DMS153 (cell line): ENCODE data around the gene ZDHHC1.
"Not testable (repeated sequence)": the region's sequence is repeated elsewhere in the genome, so short reads cannot be mapped to it uniquely, and the experiment has no call there.

Experiments
- DNase-seq: peaks from one replicate; lab custom pipeline; 2025; lab: John Stamatoyannopoulos, UW

Gene ZDHHC1

GRCh38 chr16:67361038-67361437, 55.2 kb downstream of the ZDHHC1 start:
- DNase-seq, result no peak

- not testable (repeated sequence) for DNase-seq
Measured at GRCh38 chr16:67359540-67360269, 56.6 kb downstream of the ZDHHC1 start.

- DNase-seq, result no peak
Measured at GRCh38 chr16:67357561-67357960, 58.7 kb downstream of the ZDHHC1 start.

DNA sequence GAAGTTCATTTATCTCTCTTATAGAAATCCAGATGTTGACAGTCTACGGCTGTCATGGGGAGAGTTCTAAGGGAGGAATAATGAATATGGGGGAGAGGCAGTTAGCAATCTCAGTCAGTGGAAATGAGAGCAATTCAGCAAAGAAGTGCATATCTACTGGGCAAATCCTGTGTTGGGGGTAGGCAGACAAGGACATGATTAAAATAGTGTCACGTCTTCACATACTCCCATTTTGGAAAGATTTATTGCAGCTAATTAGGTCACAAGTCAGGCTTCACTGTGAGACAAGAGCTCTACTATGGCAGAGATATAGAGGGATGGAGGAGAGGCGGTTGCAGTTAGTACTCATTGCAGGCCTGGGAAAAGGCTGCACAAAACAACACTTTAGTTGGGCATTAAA, 59.9 kb downstream of the ZDHHC1 start:
- DNase-seq, result no peak

DNA sequence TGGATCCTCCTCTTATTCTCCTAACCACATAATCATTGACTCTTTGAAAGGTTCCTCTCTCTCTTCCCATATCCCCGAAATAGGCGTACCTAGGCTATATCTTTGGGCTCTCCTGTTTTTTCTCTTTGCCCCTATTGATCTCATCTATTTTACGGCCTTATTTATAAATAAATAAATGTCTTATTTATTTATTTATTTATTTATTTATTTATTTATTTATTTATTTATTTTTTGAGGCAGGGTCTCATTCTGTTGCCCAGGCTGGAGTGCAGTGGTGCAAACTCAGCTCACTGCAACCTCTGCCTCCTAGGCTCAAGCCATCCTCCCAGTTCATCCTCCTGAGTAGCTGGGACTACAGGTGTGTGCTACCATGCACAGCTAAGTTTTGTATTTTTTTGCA, 63.8 kb downstream of the ZDHHC1 start:
- not testable (repeated sequence) for DNase-seq

DNA sequence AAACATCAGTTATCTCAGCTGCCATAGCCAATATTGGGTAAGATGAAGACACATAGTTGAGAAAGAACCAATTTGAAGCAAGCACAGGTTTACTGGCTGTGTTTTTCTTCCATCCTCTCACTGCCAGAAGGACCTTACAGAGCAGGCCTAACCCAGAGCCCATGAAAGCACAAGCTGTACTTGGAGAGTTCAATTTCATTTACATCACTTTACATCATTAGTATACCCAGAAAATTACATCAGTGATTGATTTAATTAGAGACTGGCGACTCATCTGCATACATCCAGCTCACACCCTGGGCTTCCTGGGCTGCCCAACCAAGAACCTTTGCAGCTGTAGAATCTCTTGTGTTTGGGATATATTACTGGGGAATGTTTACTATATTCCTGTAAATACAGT, 66.0 kb downstream of the ZDHHC1 start:
- no peak for DNase-seq

- peak; percentile 17 for DNase-seq
Measured at GRCh38 chr16:67349172-67349571, 67.1 kb downstream of the ZDHHC1 start.

DNA sequence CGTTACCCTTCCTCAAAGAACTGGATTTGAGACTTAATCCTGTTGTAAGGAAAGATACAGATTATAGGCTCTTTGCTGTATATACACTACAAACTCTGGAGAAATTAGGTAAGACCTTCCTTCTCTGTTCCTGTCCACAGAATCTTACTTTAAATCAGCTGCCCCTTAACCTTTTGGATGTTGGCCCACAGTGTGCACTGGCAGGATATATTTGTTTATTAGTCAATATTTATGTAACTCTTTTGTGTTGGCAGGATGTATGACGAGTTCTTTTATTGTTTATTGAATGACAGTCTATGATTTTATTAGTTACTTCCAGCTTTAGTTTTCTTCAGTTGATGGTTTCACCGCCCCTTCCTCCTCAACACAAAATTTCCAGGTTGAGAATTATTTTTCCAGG, 69.9 kb downstream of the ZDHHC1 start:
- DNase-seq, result no peak

GRCh38 chr16:67345401-67345800, 70.9 kb downstream of the ZDHHC1 start:
- no peak for DNase-seq
